HTERT RPE-1 (cell line): ENCODE results near the gene RNF114.
"Not testable (repeated sequence)": the region's sequence is repeated elsewhere in the genome, so short reads cannot be mapped to it uniquely, and the experiment has no call there.

Experiments
- in situ Hi-C: fragments of 300-500 bp; cut with MboI; formaldehyde crosslinking; loops from 4 replicates; pipeline ENCODE4 v1.14.3; 2020; ENCODE audit warnings: low sequenced_read_pairs

The RNF114 gene

DNA sequence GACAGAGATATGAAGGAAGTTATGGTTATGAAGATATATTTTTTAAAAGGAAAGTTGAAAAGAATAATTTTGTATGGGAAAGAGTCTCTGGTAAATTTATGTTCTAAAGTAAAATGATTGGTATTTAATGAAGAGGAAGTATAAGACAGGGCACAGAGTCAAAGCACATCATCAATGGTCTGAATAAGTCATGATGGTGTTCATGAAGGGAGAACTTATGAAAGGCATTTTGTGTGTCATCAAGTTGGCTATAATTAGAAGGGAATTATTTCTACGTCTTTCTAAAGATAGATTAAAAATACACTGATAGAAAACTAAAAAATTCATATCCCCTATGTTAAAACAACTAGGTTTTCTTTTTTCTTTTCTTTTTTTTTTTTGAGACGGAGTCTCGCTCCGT is 25.2 kb downstream of the RNF114 start:
- in situ Hi-C loops, result no loop called here

- in situ Hi-C loops, result no loop called here
Observed at GRCh38 chr20:49964964-49965780, 29.0 kb downstream of the RNF114 start.

GRCh38 chr20:49965781-49966305 is 29.6 kb downstream of the RNF114 start:
- in situ Hi-C loops, result no loop called here

- in situ Hi-C loops, result no loop called here
Observed at GRCh38 chr20:49966861-49967260, 30.7 kb downstream of the RNF114 start.

- in situ Hi-C loops, result no loop called here
Observed at GRCh38 chr20:49969234-49969633, 33.0 kb downstream of the RNF114 start.

DNA sequence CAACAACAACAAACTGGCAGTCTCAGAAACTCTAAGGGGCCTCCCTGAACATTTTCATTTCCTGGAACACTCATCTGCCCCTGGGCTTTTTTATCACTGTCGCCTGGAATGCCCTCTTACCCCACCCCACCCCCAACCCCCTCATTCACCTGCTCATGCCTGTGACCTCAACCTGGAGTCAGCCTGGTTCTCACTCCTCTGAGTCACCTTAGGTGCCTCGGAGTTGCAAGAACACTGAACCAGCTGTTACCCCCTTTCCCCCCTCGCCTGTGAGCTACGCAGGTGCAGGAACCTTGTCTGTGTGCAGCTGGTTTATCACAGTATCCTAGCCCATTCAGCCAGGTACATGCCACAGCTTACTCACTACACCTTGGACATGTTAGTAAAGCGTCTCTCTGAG is 33.7 kb downstream of the RNF114 start:
- in situ Hi-C loops, result no loop called here

DNA sequence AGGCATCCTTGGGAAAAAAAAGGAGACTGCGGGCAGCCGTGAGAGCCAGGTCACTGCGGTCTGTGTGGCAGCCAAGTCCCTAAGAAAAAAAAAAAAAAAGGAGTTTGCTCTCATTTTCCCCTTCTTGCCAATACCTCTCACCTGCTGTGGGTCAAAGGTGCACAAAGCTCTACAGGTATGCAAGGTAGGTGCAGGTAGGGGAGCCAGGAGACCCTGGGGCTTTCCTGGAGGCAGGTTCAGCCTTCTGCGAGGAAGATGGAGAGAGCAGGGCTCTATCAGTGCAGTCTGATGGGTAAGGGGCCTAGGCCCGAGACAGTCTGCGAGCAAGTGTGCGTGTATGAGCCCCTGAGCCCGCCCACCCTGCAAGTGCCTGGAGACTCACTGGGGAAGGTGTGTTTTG is 34.3 kb downstream of the RNF114 start:
- in situ Hi-C loops, result no loop called here

DNA sequence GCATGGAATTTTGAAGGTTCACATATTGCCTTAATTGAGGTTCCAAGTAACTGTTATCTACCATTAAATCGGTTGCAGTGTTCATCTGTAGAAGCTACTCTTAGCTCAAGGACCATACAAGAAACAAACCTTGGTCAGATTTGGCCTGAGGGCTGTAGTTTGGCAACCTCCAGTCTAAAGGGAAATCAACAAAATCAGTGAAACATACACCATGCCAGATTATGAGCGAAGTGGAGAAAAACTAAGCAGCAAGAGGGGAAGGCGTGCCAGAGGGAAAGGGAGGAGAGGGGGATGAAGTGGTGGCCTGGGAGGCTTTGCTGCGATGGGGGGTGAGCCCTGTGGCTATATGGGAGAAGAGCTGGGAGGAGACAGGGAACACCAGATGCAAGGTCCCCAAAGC is 37.8 kb downstream of the RNF114 start:
- in situ Hi-C loops, result no loop called here

DNA sequence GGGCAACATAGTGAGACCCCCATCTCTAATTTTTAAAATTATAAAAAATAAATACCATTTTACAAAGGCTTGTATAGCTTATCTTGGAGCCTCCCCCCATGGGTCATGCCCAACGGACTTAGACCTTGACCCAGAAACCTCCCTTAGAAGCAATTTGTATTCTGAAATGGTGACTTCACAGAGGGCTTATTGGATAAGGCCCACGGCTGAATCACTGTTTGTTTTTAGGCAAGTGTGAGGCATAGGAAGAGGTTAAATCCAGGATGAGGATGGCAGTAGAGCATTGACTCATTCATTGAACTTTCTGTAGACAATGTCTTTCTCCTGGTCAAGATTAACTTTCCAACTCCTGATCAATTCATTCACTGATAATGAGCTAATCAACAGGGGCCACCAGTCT is 40.3 kb downstream of the RNF114 start:
- in situ Hi-C loops, result no loop called here

DNA sequence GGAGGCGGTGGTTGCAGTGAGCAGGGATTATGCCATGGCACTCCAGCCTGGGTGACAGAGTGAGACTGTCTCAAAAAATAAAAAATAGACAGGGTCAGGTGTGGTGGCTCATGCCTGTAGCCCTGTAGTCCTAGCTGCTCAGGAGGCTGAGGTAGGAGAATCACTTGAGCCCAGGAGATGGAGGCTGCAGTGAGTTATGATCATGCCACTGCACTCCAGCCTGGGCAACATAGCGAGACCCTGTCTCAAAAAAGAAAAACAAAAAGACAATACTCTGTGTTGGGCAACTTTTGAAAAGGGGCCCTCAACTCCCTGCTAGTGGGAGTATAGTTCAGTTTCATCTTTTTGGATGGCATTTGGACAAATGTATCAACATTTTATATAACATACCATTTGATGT is 41.5 kb downstream of the RNF114 start:
- in situ Hi-C loops, result not testable (repeated sequence)

- in situ Hi-C loops, result no loop called here
Observed at GRCh38 chr20:49978685-49979029, 42.5 kb downstream of the RNF114 start.

DNA sequence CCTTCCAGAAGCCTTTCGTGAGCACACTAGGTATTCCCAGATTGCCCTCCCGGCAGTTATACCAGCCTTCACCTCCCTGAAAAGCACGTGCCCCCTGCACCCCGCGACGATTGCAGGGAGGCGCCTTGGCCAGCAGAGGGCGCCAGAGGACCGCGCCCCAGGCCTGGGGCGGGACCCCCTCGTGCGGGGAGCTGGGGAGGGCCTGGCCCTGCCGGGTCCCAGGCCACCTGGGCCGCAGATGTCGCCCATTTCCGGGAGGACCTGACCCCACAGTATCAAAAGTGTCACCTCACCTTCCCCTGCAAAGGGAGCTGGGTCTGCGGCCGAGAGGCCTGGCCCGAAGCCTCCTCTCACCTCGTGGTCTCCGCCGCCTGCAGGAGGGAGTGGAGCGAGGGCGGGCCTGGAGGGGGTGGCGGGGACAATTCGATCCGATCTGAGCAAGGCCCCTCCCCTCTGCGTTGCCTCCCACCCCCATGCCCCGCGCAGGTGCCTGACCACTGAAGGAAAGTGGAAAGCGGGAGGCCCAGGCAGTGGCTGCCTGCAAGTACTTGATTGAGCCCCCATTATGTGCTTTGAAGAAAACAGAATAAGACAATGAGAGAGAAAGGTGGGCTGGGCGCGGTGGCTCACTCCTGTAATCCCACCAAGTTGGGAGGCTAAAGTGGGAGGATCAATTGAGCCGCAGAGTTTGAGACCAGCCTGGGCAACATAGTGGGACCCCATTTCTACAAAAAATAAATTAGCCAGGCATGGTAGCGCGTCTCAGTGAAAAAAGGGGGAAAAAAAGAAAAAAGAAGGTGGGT is 43.0 kb downstream of the RNF114 start:
- in situ Hi-C loops, result no loop called here

DNA sequence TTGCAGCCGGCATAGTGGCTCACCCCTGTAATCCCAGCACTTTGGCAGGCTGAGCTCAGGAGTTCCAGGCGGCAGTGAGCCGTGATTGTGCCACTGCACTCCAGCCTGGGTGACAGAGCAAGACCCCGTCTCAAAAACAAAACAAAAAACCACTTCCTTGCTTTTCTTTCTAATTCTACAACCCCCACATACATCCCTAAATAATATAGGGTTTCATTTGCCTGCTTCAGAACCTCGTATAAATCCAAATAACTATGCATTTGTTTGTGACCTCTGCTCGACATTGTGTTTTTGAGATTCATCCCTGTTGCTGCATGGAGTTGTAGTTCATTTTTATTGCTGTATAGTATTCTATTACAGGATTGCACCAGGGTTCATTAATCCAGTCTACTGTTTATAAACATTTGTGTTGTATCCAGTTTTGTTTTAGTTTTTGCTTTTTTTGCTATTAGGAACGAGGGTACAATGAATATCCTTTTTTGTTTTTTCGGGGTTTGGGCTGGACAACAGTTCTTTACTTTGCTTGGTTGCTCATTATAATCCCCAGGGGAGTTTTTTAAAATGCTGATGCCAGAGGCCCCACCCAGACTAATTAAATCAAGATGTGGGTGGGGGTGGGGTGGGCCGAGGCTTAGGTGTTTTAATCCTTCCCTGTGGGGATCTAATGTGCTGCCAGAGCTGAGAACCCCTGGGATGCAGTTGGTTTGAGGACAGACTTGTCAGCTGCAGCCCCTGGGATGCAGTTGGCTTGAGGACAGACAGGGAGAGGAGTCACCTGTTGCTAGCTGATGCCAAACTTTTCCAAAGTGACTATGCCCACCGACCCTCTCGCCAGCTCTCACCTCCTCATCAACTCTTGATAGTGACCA is 44.2 kb downstream of the RNF114 start:
- in situ Hi-C loops, result no loop called here

- in situ Hi-C loops, result no loop called here
Observed at GRCh38 chr20:49981218-49982071, 45.2 kb downstream of the RNF114 start.

- in situ Hi-C loops, result no loop called here
Observed at GRCh38 chr20:49982072-49982345, 45.8 kb downstream of the RNF114 start.

GRCh38 chr20:49982346-49983122 is 46.3 kb downstream of the RNF114 start, which contains the start of gene SNAI1:
SNAI1 (plus strand) TSS chr20:49982980; CDS start chr20:49983060, 80 bp downstream.
- in situ Hi-C loops, result no loop called here

DNA sequence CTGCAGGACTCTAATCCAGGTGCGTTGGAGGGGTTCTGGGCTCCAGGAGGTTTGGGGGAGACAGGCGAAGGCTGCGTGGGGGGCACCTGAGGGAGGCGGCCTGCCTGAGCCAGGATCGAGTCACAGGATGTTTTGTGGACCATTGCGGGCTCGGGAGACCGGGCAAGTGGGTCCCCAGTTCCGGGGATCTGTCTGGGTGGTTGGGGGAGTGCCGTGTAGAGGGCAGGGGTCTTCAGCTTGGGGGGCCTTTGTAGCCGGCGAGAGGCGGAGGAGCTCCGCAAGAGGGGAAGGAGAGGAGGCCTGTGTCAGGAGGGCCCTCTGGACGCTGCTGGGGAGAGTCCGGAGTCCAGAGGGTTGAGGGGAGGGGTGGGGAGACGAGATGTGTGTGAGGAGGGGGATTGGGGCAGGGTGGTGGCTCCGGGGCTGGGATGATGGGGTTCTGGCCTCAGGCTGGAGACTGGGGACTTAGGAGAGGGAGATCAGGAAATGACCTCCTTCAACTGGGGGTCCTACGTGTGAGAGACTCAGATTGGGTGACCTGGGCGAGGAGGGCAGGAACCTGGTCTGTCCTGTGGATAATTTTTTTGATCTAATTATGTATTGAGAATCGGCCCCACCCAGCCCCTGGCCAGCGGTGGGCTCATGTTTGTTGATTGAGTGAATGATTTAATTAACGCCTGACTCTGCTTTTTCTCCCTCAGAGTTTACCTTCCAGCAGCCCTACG is 47.1 kb downstream of the RNF114 start:
- in situ Hi-C loops, result no loop called here

DNA sequence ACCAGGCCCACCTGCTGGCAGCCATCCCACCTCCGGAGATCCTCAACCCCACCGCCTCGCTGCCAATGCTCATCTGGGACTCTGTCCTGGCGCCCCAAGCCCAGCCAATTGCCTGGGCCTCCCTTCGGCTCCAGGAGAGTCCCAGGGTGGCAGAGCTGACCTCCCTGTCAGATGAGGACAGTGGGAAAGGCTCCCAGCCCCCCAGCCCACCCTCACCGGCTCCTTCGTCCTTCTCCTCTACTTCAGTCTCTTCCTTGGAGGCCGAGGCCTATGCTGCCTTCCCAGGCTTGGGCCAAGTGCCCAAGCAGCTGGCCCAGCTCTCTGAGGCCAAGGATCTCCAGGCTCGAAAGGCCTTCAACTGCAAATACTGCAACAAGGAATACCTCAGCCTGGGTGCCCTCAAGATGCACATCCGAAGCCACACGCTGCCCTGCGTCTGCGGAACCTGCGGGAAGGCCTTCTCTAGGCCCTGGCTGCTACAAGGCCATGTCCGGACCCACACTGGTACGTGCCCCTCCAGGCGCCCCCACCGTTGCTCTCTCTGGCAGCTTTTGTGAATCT is 47.7 kb downstream of the RNF114 start:
- in situ Hi-C loops, result no loop called here
